Activated B cell treated with CpG ODN at 0.5 μM for 24 hours (primary cell): ENCODE results near the gene ZDHHC3. TPM values are rescaled to one million over a fixed set of nuclear protein-coding genes. Genes with fewer than 3 reads are reported as not detected.

Experiments used
- ATAC-seq: fragments of 200-7000 bp; cut with Tn5 transposase; one replicate; pipeline ENCODE4 v1.10.0; 2021; ENCODE audit warnings: low read depth, mild to moderate bottlenecking, moderate library complexity
- CTCF ChIA-PET: fragments of 350-600 bp; sonication (Branson Sonifier 250); formaldehyde crosslinking; loops from one replicate; lab custom pipeline; 2021; ENCODE audit warnings: antibody characterized with exemption; lab: Charles Lee
- POLR2A ChIA-PET: fragments of 350-600 bp; sonication (Branson Sonifier 250); formaldehyde crosslinking; loops from one replicate; lab custom pipeline; 2021; ENCODE audit warnings: antibody characterized with exemption; lab: Charles Lee
- DNase-seq: peaks from one replicate; pipeline ENCODE4 v3.0.0; 2022
- H3K27ac Mint-ChIP-seq: one replicate; pipeline ENCODE4 v1.8.0; 2020; ENCODE audit warnings: mixed read lengths
- H3K27me3 Mint-ChIP-seq: one replicate; pipeline ENCODE4 v1.8.0; 2021; ENCODE audit warnings: mixed read lengths
- H3K36me3 Mint-ChIP-seq: one replicate; pipeline ENCODE4 v1.8.0; 2021; ENCODE audit warnings: low read depth, mixed read lengths
- H3K4me1 Mint-ChIP-seq: one replicate; pipeline ENCODE4 v1.8.0; 2021; ENCODE audit warnings: mixed read lengths
- H3K4me3 Mint-ChIP-seq: one replicate; pipeline ENCODE4 v1.8.0; 2020; ENCODE audit warnings: mild to moderate bottlenecking, mixed read lengths
- H3K9me3 Mint-ChIP-seq: one replicate; pipeline ENCODE4 v1.8.0; 2020; ENCODE audit warnings: mixed read lengths
- CTCF ChIP-seq: fragments of 200-600 bp; IDR thresholded peaks from one replicate; pipeline ENCODE4 v1.8.0; 2022; ENCODE audit warnings: antibody characterized with exemption, mild to moderate bottlenecking
- intact Hi-C: fragments of 100-400 bp; cut with micrococcal nuclease; formaldehyde crosslinking; loops from one replicate; pipeline ENCODE4 v1.15.1; 2024
- total RNA-seq: library from RNA; stranded (reverse); gene quantifications from 2 replicates; pipeline ENCODE4 v1.2.3, GENCODE V29; 2022

ZDHHC3 gene
- total RNA-seq, 1 donor from 2014 or later: 43.4 TPM

- DNase-seq (no peak), ATAC-seq (no peak)
- Mint-ChIP-seq H3K27me3 (no peaks in the 10 kb centered on the region), H3K4me3 (no peak overlapping the region), H3K36me3 (peaks cover 60% of the 10 kb centered on the region), H3K9me3 (no peaks in the 10 kb centered on the region), H3K4me1 (peaks cover 20% of the 10 kb centered on the region), H3K27ac (no peak overlapping the region)
- ChIA-PET POLR2A (no interaction called here), CTCF (no interaction called here)
- intact Hi-C loops: no loop called here
- TF ChIP-seq CTCF: no peak
Measured at GRCh38 chr3:45010811-45011333, 34.9 kb upstream of the ZDHHC3 start.

GRCh38 chr3:45009868-45010267, 33.9 kb upstream of the ZDHHC3 start:
- no peaks in the 10 kb centered on the region for H3K27me3 Mint-ChIP-seq
- H3K27ac Mint-ChIP-seq: no peak overlapping the region
- ATAC-seq (no peak), DNase-seq (no peak)
- ChIA-PET POLR2A (no interaction called here), CTCF (no interaction called here)
- TF ChIP-seq CTCF: no peak
- peaks cover 64% of the 10 kb centered on the region for H3K36me3 Mint-ChIP-seq
- peaks cover under 1% of the 10 kb centered on the region for H3K9me3 Mint-ChIP-seq
- peaks cover 20% of the 10 kb centered on the region for H3K4me1 Mint-ChIP-seq
- no peak overlapping the region for H3K4me3 Mint-ChIP-seq
- intact Hi-C loops: no loop called here

GRCh38 chr3:45008117-45008516, 32.1 kb upstream of the ZDHHC3 start:
- POLR2A ChIA-PET: interaction anchor here (0.5 kb wide), 1 partner anchor 11 kb away, joined by 5 read pairs; no protein-coding TSS in a partner anchor
- no peak overlapping the region for H3K4me3 Mint-ChIP-seq
- DNase-seq: no peak

GRCh38 chr3:45007091-45007490, 31.1 kb upstream of the ZDHHC3 start:
- Mint-ChIP-seq H3K36me3 (peaks cover 71% of the 10 kb centered on the region), H3K4me1 (peaks cover 14% of the 10 kb centered on the region), H3K27ac (no peak overlapping the region), H3K27me3 (no peaks in the 10 kb centered on the region), H3K9me3 (peaks cover 3% of the 10 kb centered on the region), H3K4me3 (no peak overlapping the region)
- no peak for TF ChIP-seq CTCF
- ATAC-seq: no peak
- ChIA-PET POLR2A (no interaction called here), CTCF (no interaction called here)
- no peak for DNase-seq
- intact Hi-C loops: no loop called here

More at GRCh38 chr3:45008117-45008516, 32.1 kb upstream of the ZDHHC3 start:
- Mint-ChIP-seq H3K36me3 (peaks cover 70% of the 10 kb centered on the region), H3K4me1 (peaks cover 20% of the 10 kb centered on the region), H3K27me3 (no peaks in the 10 kb centered on the region), H3K27ac (no peak overlapping the region), H3K9me3 (peaks cover 3% of the 10 kb centered on the region)
- CTCF ChIA-PET: no interaction called here
- TF ChIP-seq CTCF: no peak
- intact Hi-C loops: no loop called here
- ATAC-seq: no peak

GRCh38 chr3:45003859-45004258, 27.9 kb upstream of the ZDHHC3 start:
- no peak overlapping the region for H3K4me3 Mint-ChIP-seq
- H3K9me3 Mint-ChIP-seq: peaks cover 3% of the 10 kb centered on the region
- no peak overlapping the region for H3K27ac Mint-ChIP-seq
- no peaks in the 10 kb centered on the region for H3K27me3 Mint-ChIP-seq
- TF ChIP-seq CTCF: no peak
- ChIA-PET CTCF (interaction anchor here (1.6 kb wide), 1 partner anchor 11 kb away, joined by 6 read pairs; no protein-coding TSS in a partner anchor), POLR2A (no interaction called here)
- peaks cover 84% of the 10 kb centered on the region for H3K36me3 Mint-ChIP-seq
- H3K4me1 Mint-ChIP-seq: no peaks in the 10 kb centered on the region
- DNase-seq (no peak), ATAC-seq (no peak)
- intact Hi-C loops: no loop called here
